HPDE6-E6E7 (cell line): Measurements from ENCODE around the gene HEBP1.
"Not testable (repeated sequence)": the region's sequence is repeated elsewhere in the genome, so short reads cannot be mapped to it uniquely, and the experiment has no call there.

Source experiments
- DNase-seq: peaks from one replicate; pipeline ENCODE4 v3.0.0; 2011; ENCODE audit warnings: missing footprints; ENCODE audit errors: extremely low spot score

Gene HEBP1, protein sequence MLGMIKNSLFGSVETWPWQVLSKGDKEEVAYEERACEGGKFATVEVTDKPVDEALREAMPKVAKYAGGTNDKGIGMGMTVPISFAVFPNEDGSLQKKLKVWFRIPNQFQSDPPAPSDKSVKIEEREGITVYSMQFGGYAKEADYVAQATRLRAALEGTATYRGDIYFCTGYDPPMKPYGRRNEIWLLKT

GRCh38 chr12:12999959-13000615, at the start of gene HEBP1:
TSS of gene HEBP1 (minus strand) at chr12:13000265. CDS start at chr12:13000114, 151 bp downstream.
- DNase-seq = peak; percentile 89

DNA sequence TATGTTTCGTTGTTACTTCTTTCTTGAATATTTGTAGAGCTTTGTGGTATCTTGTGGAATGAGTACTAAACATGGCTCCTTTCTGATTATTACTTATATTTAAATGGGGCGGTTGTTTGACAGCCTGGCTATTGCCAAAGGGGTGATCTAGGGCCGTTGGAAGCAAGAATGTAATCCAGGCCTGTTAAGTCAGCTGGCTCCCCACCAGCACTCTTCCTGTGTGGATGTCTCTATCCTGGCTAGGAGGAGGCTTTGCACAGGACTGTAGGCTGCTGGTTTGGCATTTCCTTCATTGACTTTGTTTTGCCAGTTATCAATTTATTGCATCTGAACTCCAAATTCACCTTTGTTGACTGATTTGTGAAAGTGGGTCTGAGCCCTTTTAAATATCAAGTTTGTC, 49.8 kb upstream of the HEBP1 start:
- no peak for DNase-seq

- DNase-seq = no peak
Observed at GRCh38 chr12:13046964-13047363, 46.9 kb upstream of the HEBP1 start.

DNA sequence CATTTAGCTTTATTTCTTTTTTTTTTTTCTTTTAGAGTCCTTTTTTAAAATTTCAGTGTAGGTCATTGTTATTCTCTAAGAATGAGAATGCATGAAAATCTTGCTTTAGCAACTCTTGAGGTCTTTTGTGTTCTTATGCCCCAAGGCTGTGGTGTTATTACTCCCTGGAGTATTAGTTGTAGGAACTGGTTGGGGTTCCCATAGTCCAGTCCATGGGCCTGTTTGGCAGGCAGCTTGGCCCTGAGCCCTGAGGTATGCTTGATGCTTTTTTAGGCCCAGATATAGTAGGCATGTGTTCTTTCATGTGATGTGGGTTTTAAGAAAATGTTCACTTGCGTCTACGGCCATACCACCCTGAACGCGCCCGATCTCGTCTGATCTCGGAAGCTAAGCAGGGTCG, 45.8 kb upstream of the HEBP1 start:
- DNase-seq = no peak

DNA sequence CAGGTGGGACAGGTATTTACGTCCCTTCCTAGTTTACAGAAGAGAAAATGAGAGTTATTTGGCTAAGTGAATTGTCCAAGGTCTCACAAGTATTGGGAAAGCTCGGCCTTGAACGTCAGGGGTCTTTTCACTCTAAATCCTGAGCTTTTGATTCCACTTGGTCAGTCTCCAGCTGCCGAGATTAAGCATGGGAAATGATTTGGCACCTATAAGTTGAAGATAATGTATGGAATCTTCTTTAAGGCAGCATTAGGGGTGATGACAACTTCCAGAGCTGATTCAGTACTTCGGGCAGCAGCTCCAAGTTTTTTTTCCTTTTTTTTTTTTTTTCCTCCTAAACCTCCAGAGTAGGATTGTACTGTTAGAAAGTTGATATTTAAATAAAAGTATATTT, 44.8 kb upstream of the HEBP1 start:
- no peak for DNase-seq

- peak; percentile 77 for DNase-seq
Observed at GRCh38 chr12:13044002-13044905, 44.2 kb upstream of the HEBP1 start, which contains the start of gene FAM234B. TSS of gene FAM234B (plus strand) at chr12:13044381. CDS start at chr12:13044404, 23 bp downstream.

- no peak for DNase-seq
Observed at GRCh38 chr12:13042666-13043230, 42.7 kb upstream of the HEBP1 start.

- DNase-seq = no peak
Observed at GRCh38 chr12:13041224-13041623, 41.2 kb upstream of the HEBP1 start.

DNA sequence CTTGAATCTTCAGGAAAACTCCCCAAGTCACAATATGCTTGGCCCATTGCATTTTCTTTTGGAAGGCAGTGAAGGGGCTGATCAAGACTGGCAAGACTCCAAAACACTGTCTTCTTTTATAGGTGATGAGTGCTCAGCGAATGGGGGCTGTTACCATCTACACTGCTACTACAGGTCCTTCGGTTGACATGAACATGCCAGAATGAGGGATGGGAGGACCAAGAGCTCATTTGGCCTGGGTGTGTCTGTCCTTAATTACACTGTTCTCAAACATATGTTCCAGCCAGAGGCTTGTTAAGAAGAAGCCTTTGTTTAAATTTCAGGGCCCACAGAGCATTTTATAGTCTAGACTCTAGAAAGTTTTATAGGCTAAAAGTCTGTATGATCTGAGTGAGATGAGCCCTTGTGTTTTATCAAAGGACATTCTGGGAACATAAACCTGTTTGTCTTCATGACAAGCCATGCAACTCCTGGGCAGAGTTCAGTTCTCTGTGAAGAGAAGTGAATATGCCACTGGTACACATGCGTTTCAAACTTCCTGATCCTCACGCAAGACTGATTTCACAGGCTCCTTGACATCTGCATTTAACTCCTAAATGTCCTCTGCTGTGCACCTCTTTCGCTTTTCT, 39.4 kb upstream of the HEBP1 start:
- DNase-seq = no peak

DNA sequence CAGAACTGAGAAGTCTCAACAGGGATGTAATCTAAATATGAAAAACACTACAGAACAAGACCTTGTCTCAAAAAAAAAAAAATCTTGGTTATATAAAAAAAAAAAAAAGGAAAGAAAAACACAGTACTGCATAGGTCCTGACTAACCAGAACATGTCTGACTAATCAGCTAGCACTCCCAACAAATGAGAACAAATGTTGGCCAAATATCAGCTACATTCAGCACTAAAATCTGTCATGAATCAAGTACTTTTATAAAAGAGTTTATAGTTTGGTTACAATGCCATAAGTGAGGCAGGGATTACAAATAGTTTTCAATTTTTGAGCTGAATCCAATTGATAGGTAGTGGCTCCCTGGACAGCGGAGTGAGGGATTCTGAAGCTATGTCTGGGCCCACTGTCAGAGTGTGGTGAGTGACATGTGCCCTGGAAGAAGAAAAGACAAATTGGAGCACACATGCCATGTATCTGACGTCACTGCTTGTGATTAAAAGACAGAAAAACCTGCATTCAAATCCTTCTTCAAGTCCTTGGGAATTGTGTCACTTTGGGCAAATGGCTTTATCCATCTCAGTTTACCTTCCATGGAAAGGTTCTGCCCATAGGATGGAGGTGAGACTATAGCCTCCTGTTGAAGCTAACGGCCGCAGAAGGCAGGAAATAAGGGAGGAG, 38.6 kb upstream of the HEBP1 start:
- DNase-seq = no peak

- DNase-seq = no peak
Observed at GRCh38 chr12:13036881-13037280, 36.8 kb upstream of the HEBP1 start.

GRCh38 chr12:13035335-13035734, 35.3 kb upstream of the HEBP1 start:
- DNase-seq = not testable (repeated sequence)

DNA sequence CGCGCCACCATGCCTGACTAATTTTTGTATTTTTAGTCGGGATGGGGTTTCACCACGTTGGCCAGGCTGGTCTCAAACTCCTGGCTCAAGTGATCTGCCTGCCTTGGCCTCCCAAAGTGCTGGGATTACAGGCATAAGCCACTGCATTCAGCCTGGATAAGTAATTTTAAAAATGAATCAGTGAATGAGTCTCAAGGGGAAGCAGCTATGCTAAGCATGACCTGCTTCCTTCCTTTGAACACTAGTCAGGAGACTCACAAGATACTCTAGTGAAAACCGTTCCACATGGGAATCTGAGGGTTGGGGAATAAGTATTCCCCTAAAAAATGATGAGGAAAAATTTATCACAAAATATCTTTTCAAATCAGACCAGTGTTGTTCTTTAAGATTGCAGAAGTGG, 33.4 kb upstream of the HEBP1 start:
- no peak for DNase-seq

DNA sequence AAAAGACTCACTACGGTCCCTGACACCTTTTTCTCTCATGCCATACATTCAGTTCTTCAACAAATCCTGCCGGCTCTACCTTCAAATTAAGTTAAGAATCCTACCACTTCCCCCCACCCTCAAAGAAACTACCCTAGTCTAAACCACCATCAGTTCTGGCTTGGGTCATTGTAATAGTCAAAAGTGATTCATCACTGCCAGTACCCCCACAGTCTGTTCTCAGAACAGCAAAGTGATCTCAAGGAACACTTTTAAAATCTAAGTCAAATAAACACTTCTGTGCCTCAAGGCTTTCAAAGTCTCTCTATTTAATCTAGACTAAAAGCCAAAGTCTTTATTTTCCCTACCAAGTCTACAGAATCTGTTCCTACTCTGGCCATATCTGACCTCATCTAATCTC, 32.1 kb upstream of the HEBP1 start:
- DNase-seq = no peak

DNA sequence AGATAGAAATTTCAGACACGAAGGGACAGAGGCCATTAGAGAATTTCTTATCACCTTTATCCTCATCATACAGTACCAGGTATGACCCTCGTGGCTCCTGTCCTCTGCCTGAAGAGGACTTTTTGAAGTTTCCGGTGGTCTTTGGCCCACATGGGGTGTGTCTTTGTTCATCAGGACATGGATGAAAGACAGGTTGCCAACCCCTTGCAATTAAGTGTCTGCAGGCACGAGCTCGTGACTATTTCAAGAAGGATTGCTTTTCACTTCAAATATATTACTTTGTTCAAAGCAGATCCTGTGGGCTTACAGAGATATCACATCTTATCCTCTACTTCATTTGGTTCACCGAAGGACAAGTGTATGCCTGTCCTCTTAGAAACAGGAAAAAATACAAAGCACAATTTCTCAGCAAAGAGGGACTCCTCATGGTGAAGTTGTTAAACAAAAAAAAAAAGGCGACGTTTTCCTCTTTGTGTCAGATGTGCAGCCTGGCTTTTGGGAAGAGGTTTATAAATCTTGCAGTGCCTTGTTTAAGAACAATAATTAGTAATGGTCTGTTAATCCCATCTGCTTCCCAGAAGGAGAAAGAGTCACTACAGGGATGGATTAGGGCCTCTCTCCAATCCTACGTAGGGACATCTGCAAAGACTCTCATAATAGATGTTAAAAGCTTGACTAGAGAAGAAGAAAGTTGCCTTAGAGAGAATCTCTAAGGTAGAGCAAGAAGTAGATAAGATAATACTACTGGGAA, 30.7 kb upstream of the HEBP1 start:
- DNase-seq = no peak

GRCh38 chr12:13028825-13029570, 28.9 kb upstream of the HEBP1 start:
- DNase-seq = no peak

GRCh38 chr12:13027508-13027907, 27.4 kb upstream of the HEBP1 start:
- no peak for DNase-seq

GRCh38 chr12:13027032-13027431, 27.0 kb upstream of the HEBP1 start:
- DNase-seq = no peak

- DNase-seq = no peak
Observed at GRCh38 chr12:13026286-13026685, 26.2 kb upstream of the HEBP1 start.

DNA sequence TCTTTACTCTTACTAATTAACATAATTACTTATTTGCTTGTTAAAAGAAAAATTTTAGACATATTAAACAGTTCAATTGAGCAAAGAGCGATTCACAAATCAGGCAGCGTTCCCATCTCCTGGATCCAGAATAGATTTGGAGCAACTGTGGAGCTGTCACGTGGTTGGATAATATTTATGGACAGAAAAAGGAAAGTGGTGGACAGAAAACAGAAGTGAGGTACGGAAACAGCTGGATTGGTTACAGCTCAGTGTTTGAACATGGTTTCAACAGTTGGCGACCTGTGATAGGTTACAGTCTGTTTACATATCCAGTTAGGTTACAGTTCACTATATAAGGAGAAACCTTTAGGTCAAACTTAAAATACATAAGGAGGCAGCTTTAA, 24.5 kb upstream of the HEBP1 start:
- no peak for DNase-seq
